HG03575 (cell line): ENCODE measurements around the gene PTPRJ.

ENCODE experiments used
- ATAC-seq: cut with Tn5 transposase; IDR thresholded peaks from one replicate; pipeline ENCODE4 v1.9.1; 2021; ENCODE audit not compliant: unreplicated experiment, insufficient number of reproducible peaks, low FRiP score; ENCODE audit errors: extremely low read depth

Gene PTPRJ

GRCh38 chr11:48080301-48080861, 100.0 kb downstream of the PTPRJ start:
- ATAC-seq = no peak

GRCh38 chr11:48081151-48082010, 101.0 kb downstream of the PTPRJ start:
- no peak for ATAC-seq

- no peak for ATAC-seq
These were observed 102.4 kb downstream of the PTPRJ start for GRCh38 chr11:48082771-48083170.

- ATAC-seq = no peak
These were observed 103.1 kb downstream of the PTPRJ start for GRCh38 chr11:48083421-48083820.

- no peak for ATAC-seq
These were observed 105.3 kb downstream of the PTPRJ start for GRCh38 chr11:48085688-48086087.

GRCh38 chr11:48087422-48087821, 107.1 kb downstream of the PTPRJ start:
- ATAC-seq = no peak

GRCh38 chr11:48087974-48088681, 107.8 kb downstream of the PTPRJ start:
- no peak for ATAC-seq

- ATAC-seq = no peak
These were observed 108.3 kb downstream of the PTPRJ start for GRCh38 chr11:48088682-48089050.

- no peak for ATAC-seq
These were observed 109.8 kb downstream of the PTPRJ start for GRCh38 chr11:48090174-48090573.

GRCh38 chr11:48091426-48092102, 111.2 kb downstream of the PTPRJ start:
- no peak for ATAC-seq

- ATAC-seq = no peak
These were observed 113.0 kb downstream of the PTPRJ start for GRCh38 chr11:48093323-48093722.

- no peak for ATAC-seq
These were observed 113.7 kb downstream of the PTPRJ start for GRCh38 chr11:48093795-48094642.

- no peak for ATAC-seq
These were observed 114.4 kb downstream of the PTPRJ start for GRCh38 chr11:48094643-48095339.

- no peak for ATAC-seq
These were observed 115.6 kb downstream of the PTPRJ start for GRCh38 chr11:48095779-48096470.

GRCh38 chr11:48096588-48097525, 116.5 kb downstream of the PTPRJ start:
- ATAC-seq = no peak

GRCh38 chr11:48098024-48098423, 117.7 kb downstream of the PTPRJ start:
- ATAC-seq = no peak
